GM12891 (cell line): ENCODE data around the gene OMG. TPM values are rescaled to one million over a fixed set of nuclear protein-coding genes. Genes with fewer than 3 reads are reported as not detected.
A peak's percentile ranks its signal among the peaks of the same experiment; 100 is the strongest.
"Not testable (repeated sequence)": the region's sequence is repeated elsewhere in the genome, so short reads cannot be mapped to it uniquely, and the experiment has no call there.

Source experiments
- DNase-seq: peaks from one replicate; pipeline ENCODE4 v3.0.0; 2011; ENCODE audit warnings: low spot score; ENCODE audit not compliant: insufficient read length
- FAIRE-seq: peaks from 2 replicates; lab custom pipeline; 2011; peaks lifted over from hg19 to GRCh38; lab: Jason Lieb, UNC
- PAX5 ChIP-seq: IDR thresholded peaks from 2 replicates; pipeline ENCODE4 v1.6.1; 2011; ENCODE audit warnings: low read length, moderate library complexity, mild to moderate bottlenecking; ENCODE audit not compliant: insufficient read depth, severe bottlenecking
- POLR2A ChIP-seq: IDR thresholded peaks from 2 replicates; pipeline ENCODE4 v1.6.1; 2011; ENCODE audit warnings: low read depth, low read length, control low read depth
- POLR2AphosphoS5 ChIP-seq: IDR thresholded peaks from 2 replicates; pipeline ENCODE4 v1.6.1; 2011; ENCODE audit warnings: low read depth, low read length, control low read depth
- POU2F2 ChIP-seq: IDR thresholded peaks from 2 replicates; pipeline ENCODE4 v1.6.1; 2011; ENCODE audit warnings: low read depth, mild to moderate bottlenecking, control low read depth, low read length, moderate library complexity
- SPI1 ChIP-seq: IDR thresholded peaks from 2 replicates; pipeline ENCODE4 v1.6.1; 2011; ENCODE audit warnings: low read depth, low read length, control low read depth
- TAF1 ChIP-seq: IDR thresholded peaks from 2 replicates; pipeline ENCODE4 v1.6.1; 2011; ENCODE audit warnings: low read depth, low read length, control low read depth
- polyA plus RNA-seq: library from polyadenylated mRNA; unstranded; fragments of >200 nt; gene quantifications from one replicate; pipeline ENCODE4 v1.2.1, GENCODE V29; 2012; ENCODE audit warnings: low read depth, missing spikeins, inconsistent platforms; ENCODE audit not compliant: missing spikeins

The OMG gene, protein sequence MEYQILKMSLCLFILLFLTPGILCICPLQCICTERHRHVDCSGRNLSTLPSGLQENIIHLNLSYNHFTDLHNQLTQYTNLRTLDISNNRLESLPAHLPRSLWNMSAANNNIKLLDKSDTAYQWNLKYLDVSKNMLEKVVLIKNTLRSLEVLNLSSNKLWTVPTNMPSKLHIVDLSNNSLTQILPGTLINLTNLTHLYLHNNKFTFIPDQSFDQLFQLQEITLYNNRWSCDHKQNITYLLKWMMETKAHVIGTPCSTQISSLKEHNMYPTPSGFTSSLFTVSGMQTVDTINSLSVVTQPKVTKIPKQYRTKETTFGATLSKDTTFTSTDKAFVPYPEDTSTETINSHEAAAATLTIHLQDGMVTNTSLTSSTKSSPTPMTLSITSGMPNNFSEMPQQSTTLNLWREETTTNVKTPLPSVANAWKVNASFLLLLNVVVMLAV
- 0.53 TPM for polyA plus RNA-seq

DNA sequence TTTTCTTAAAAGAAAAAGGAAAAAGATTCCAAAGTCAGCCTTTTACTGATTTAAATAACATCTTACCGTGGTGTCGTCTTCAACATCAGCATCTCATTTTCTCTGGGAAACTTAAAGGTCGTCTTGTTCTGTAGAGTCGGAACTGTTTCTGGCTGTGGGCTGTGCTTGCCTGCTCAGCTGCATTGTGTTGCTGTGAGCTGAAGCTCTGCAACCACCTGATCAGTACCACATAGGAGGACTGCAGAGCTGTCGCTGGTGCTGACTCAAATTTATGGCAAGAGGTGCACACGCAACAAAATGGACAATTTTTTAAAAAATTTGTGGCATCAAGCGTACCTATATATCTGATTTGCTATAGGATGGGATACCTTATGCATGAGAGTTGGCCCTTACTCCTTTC lies at the start of gene OMG:
Gene OMG (minus strand): TSS at position 150 of the 400 bp plus-strand sequence. CDS start 908 bp downstream, outside the sequence.
- no peak for DNase-seq
- FAIRE-seq, result peak; percentile 72
- no peak for TF ChIP-seq SPI1
- no peak for TF ChIP-seq PAX5
- TF ChIP-seq TAF1, result no peak
- TF ChIP-seq POU2F2, result no peak
- TF ChIP-seq POLR2A, result no peak
- no peak for TF ChIP-seq POLR2AphosphoS5

DNA sequence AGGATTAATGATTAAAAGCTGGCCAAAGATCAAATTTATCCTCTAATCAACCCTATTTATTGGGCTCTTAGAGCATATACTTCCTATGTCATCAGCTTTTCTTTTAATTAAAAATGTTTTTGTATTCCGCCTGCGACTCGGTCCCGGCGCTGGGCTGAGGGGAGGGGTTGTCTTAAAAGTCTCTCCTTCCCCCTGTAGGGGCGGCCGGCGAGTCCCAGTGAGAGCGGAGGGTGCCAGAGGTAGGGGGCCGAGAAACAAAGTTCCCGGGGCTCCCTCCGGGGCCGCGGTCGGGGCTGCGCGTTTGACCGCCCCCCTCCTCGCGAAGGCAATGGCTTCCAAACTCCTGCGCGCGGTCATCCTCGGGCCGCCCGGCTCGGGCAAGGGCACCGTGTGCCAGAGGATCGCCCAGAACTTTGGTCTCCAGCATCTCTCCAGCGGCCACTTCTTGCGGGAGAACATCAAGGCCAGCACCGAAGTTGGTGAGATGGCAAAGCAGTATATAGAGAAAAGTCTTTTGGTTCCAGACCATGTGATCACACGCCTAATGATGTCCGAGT lies 48.2 kb upstream of the OMG start:
- FAIRE-seq, DNase-seq: not testable (repeated sequence)

DNA sequence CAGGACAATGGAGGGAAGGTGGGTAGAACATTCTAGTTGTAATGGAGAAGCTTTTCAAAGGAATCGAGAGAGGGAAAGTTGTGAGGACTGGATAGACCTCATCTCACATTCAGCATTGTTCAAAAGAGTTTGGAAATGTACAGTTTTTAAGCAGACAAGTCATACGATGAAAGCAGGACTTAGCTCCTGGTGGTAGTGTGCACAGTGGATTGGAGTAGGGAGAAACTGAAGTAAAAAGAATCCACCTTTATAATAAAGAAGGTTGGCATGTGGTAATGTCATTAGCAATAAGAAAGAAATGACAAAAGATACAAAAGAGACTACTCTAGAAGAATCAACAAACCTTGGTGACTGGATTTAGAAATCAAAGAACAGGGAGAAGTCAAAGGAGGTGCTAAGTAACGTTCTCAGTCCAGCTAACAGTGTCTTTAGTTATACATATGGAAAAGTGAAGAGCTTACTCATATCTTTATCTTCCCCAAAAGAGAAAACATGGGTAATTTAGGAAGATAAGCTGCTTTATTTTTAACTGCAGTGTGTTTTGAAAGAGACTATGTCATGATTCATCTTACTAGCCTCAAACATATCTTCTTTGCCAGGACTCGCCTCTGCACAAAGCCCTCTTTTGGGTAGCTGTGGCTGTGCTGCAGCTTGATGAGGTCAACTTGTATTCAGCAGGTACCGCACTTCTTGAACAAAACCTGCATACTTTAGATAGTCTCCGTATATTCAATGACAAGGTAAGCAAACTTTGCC lies 43.0 kb upstream of the OMG start:
- TF ChIP-seq PAX5 (no peak), POLR2AphosphoS5 (no peak), POLR2A (no peak), POU2F2 (no peak), SPI1 (no peak), TAF1 (no peak)
- FAIRE-seq, result peak; percentile 20
- DNase-seq, result no peak

DNA sequence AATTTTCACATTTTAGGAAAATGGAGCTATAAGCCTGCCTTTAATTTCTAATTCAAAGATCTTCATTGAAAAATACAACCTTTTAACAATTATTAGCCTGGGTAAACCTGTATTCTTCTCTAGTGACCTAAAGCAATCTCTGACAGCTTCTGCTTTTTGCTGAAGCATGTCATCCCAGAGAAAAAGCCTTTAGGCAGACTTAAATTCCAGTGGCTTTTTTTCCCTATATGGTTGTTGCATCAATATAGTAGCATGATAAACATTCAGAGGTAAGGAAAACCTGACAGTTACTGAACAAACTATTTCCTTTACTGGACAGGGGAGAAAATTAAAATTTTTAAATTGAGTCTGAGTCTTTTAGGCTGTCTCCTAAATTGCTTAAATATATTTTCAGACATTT lies 32.2 kb upstream of the OMG start:
- DNase-seq (no peak), FAIRE-seq (no peak)
- TF ChIP-seq POLR2A (no peak), SPI1 (no peak), TAF1 (no peak), PAX5 (no peak), POLR2AphosphoS5 (no peak), POU2F2 (no peak)

DNA sequence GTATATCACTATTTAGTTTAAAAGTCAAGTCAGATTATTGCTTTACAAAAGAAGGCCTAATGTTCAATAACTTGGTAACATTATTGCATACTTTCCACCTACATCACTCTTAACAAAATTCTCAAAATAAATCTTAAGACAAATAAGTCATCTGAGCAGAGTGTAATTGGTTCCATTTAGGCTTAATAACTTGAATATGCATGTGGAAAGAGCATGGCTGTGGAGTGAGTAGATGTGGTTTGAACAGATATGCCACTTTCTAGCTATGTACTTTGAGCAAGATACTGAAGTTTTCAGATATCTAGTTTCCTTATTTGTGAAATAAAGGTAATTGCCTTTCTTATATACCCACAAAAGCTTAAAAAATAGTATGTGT lies 31.1 kb upstream of the OMG start:
- TF ChIP-seq POLR2A, result no peak
- no peak for TF ChIP-seq SPI1
- TF ChIP-seq PAX5, result no peak
- TF ChIP-seq TAF1, result no peak
- TF ChIP-seq POU2F2, result no peak
- DNase-seq, result no peak
- FAIRE-seq, result no peak

DNA sequence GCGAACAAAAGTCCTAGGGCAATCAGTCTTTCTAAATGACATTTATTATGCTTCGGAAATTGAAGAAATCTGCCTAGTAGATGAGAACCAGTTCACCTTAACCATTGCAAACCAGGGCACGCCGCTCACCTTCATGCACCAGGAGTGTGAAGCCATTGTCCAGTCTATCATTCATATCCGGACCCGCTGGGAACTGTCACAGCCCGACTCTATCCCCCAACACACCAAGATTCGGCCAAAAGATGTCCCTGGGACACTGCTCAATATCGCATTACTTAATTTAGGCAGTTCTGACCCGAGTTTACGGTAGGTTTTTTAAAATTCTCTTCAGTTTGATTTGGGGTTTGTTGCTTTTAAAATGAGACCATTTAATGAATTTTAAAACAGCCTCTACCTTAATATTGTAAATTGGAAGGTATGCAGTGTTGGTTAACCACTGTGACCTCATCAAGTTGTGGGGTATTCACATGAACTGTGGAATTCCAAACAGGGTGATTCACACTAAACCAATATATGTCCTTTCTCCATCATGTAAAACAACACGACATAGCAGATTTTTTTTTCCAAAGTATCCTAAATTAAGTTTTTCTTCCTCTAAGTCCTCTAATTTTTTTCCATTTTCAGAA lies 30.6 kb upstream of the OMG start:
- TF ChIP-seq POLR2A (no peak), SPI1 (no peak), PAX5 (no peak), POLR2AphosphoS5 (no peak), POU2F2 (no peak), TAF1 (no peak)
- no peak for DNase-seq
- no peak for FAIRE-seq

DNA sequence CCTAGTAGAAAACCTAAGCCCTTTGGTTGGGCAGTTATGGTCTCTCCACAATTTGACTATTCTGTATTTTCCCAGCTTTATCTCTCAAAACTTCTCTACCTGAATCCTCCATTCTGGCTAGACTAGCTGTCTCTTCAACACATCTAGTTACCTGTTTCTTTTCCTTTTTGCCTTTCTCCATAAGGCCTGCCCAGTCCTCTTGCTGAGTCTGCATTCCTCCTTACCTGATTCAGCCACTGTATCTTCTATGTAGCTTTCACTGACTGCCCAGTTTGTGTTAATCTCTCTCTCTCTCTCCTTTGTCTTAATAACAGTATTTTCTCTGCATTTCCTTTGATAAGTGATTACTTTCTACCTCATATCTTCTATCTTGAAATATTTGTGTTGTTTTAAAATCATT lies 26.5 kb upstream of the OMG start:
- no peak for FAIRE-seq
- DNase-seq, result no peak
- TF ChIP-seq POLR2AphosphoS5 (no peak), PAX5 (no peak), SPI1 (no peak), POLR2A (no peak), TAF1 (no peak), POU2F2 (no peak)

DNA sequence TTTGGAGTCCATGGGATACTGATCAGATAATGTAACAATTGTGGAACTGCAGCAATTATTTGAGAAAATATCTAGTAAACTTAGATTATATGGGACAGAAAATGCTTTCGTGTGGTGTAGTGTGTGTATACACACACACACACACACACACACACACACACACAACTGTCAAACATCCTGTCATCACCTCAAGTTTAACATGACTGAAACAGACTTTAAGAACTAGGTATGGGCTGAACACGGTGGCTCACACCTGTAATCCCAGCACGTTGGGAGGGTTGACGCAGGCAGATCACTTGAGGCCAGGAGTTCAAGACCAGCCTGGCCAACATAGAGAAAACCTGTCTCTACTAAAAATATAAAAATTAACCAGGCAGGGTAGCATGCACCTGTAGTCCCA lies 24.9 kb upstream of the OMG start:
- FAIRE-seq (peak; percentile 91), DNase-seq (no peak)
- no peak for TF ChIP-seq TAF1
- no peak for TF ChIP-seq SPI1
- TF ChIP-seq POLR2A, result no peak
- no peak for TF ChIP-seq POU2F2
- TF ChIP-seq PAX5, result no peak
- TF ChIP-seq POLR2AphosphoS5, result no peak

DNA sequence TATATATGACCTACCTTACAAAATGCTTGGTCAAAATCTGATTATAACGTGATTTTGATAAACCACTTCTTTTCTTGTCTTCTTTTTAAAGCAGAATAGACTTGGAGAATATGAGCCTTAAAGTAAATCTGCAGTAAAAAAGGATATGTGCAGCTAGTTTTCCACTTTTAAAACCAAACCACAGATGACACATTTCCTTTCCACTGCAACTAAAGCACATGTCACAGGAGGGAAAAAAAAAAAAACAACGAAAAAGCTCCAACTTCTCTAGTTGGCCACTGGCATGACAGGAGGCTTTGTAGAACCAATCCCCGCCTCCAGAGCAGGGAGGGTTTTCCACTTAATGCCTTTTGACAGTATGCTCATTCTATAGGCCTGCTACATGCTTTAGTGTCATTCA lies 24.4 kb upstream of the OMG start, which contains the start of gene EVI2A:
Gene EVI2A (minus strand): TSS at position 142 of the 400 bp plus-strand sequence. CDS start 2,609 bp downstream, outside the sequence.
- FAIRE-seq (no peak), DNase-seq (peak; percentile 20)
- TF ChIP-seq TAF1 (no peak), POLR2AphosphoS5 (no peak), POLR2A (no peak), PAX5 (no peak), POU2F2 (no peak), SPI1 (no peak)
